Measurements from ENCODE around the gene BCHE.

Gene BCHE

GRCh38 chr3:165874663-165875489 lies 37.7 kb upstream of the BCHE start:
- TF ChIP-seq CTCF (IDR thresholded peaks at IDR 0.05; ENCODE audit: borderline replicate concordance, insufficient read depth, low read depth, low read length) = no peak

GRCh38 chr3:165868088-165868487 lies 30.9 kb upstream of the BCHE start:
- no peak overlapping the region for H3K4me3 ChIP-seq (ENCODE audit: low read depth, low read length)
- no peak for TF ChIP-seq CTCF (IDR thresholded peaks at IDR 0.05; ENCODE audit: borderline replicate concordance, insufficient read depth, low read depth, low read length)

More at GRCh38 chr3:165874663-165875489, 37.7 kb upstream of the BCHE start:
- H3K4me3 ChIP-seq (ENCODE audit: low read depth, low read length) = no peak overlapping the region

- H3K4me3 ChIP-seq (ENCODE audit: low read depth, low read length) = no peak overlapping the region
- TF ChIP-seq CTCF (IDR thresholded peaks at IDR 0.05; ENCODE audit: borderline replicate concordance, insufficient read depth, low read depth, low read length) = no peak
Observed at GRCh38 chr3:165859061-165859460, 21.8 kb upstream of the BCHE start.

GRCh38 chr3:165855581-165855980 lies 18.4 kb upstream of the BCHE start:
- no peak overlapping the region for H3K4me3 ChIP-seq (ENCODE audit: low read depth, low read length)
- no peak for TF ChIP-seq CTCF (IDR thresholded peaks at IDR 0.05; ENCODE audit: borderline replicate concordance, insufficient read depth, low read depth, low read length)

GRCh38 chr3:165854696-165855095 lies 17.5 kb upstream of the BCHE start:
- no peak for TF ChIP-seq CTCF (IDR thresholded peaks at IDR 0.05; ENCODE audit: borderline replicate concordance, insufficient read depth, low read depth, low read length)
- no peak overlapping the region for H3K4me3 ChIP-seq (ENCODE audit: low read depth, low read length)

GRCh38 chr3:165852711-165853110 lies 15.5 kb upstream of the BCHE start:
- no peak for TF ChIP-seq CTCF (IDR thresholded peaks at IDR 0.05; ENCODE audit: borderline replicate concordance, insufficient read depth, low read depth, low read length)
- no peak overlapping the region for H3K4me3 ChIP-seq (ENCODE audit: low read depth, low read length)

GRCh38 chr3:165852191-165852590 lies 15.0 kb upstream of the BCHE start:
- no peak for TF ChIP-seq CTCF (IDR thresholded peaks at IDR 0.05; ENCODE audit: borderline replicate concordance, insufficient read depth, low read depth, low read length)
- H3K4me3 ChIP-seq (ENCODE audit: low read depth, low read length) = no peak overlapping the region
